CD4-positive, alpha-beta T cell treated with Interferon gamma for 1 hour (primary cell): Measurements from ENCODE around the gene PTGDS.

Source experiments
- DNase-seq: peaks from one replicate; pipeline ENCODE4 v3.0.0-alpha.2; 2020

PTGDS gene

DNA sequence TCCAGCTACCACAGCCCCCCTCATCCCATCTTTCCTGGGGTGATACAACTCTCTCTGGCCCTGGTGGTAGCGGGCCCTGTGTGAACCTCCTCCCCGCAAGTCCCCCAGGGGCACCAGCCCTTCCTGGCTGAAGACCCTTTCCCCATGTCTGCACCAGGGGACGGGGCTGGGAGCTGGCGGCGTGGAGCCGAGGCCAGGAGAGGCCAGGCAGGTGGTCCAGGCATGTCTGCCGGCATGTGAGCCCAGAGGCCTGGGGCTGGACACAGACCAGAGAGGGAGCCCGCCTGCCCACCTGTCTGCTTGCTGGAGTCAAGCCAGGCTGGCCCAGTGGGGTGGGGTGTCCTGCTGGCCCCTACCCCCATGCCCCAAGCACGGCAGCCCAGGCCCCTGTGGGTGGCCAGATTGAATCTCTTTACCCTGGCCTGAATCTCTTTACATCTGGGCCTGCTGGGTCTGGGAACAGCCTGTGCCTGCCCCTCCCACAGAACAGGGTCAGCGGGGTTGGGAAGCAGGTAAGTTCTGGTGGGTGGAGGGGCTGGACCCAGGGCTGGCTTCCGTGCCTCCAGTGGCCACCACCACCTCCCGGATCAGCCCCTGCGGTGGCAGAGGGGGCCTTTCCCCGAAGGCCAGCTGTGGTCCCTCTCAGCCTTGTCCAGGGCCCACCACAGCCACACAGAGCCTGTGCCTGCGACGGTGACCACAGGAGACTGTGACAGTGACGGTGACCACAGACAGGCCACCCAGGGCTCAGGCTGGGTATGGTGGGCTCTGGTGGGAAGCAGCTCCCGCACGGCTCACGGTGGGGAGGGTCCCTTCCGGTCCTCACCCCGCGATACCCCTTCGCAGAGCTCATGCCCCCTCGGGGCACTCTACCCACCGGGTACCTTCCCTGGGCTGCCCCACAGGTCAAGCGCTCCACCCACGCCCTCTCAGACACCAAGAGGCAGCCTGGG, 18.1 kb upstream of the PTGDS start:
- no peak for DNase-seq

DNA sequence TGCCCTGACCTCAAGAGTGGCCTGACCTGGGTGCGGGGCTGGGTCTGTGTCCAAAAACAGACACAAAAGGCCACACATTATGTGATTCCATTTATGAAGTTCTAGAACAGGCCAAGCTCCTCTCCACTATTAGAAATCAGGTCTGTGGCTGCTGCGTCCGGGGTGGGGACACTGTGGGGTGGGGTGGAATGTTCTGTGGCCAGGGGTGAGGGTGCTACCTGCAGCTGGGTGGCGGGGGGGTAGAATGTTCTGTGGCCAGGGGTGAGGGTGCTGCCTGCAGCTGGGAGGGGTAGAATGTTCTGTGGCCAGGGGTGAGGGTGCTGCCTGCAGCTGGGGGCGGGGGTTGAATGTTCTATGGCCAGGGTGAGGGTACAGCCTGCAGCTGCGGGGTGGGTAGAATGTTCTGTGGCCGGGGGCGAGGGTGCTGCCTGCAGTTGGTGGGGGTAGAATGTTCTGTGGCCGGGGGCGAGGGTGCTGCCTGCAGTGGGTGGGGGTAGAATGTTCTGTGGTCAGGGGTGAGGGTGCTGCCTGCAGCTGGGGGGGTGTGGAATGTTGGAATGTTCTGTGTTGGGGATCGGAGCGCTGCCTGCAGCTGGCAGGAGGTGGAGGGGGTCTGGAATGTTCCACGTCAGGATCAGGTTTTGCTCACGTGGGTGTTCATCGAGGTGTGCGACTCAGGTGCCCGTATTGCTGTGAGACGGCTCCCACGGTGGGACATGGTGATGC, 16.9 kb upstream of the PTGDS start:
- peak; percentile 47 for DNase-seq

DNA sequence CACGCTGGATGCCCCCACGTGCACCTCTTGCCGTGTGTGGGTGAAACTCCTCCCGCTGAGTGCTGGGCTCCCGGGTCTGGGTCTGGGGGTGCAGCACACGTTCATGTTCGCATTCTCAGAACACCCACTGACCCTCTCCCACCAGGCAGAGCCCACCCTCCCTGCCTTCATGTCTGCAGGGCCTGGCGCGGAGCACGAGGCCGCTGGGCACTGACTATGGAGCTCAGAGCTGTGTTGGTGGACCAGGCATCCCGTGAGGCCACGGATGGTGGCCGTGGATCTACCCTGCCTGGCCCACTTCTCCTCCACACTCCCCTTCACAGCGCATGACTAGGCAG, 16.4 kb upstream of the PTGDS start:
- DNase-seq: no peak

DNA sequence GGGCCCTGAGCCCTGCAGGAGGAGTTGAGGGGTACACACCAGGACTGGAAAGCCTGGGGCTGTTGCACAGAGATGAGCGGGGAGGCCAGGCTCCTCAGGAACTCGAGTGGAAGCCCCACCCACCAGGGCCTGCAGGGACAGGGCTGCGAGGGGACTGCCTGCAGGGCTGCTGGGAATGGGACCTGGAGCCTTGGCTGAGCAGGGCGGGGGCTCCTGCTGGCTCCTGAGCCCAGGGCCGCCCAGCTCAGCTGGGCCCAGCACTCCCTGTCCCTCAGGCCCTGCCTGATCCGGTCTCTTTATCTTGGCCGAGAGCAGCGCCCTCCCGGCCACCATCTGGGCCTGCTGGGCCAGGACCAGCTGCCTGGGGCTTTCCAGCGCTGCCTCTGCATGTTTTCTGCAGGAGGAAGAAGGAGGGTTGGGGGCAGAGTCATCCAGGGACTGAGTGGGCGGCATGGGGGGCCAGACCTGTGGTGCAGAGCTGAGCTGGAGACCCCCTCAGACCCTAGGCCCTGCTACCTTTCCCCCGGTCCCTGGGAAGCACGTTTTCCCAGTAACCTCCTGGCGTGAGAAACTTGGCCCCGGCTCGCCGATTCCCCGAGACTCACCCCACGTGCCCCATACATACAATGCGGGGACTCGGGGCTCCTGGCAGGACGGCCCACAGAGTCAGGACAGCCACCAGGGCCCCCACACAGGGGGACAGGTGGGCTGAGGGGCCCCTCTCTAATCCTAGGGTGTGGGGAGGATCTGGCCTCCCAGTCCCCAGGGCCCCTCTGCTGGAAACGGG, 15.8 kb upstream of the PTGDS start:
- DNase-seq: no peak

DNA sequence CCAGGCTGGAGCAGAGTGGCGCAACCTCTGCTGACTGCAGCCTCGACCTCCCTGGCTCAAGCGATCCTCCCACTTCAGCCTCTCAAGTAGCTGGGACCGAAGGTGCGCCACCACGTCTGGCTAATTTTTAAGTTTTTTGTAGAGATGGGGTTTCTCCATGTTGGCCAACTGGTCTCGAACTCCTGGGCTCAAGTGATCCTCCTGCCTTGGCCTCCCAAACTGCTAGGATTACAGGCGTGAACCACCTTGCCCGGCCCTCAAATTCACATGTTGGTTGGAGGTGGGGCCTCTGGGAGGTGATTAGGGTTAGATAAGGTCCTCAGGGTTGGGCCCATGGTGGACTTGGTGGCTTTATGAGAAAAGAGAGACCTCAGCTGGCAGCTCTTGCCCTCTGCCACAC, 15.1 kb upstream of the PTGDS start:
- DNase-seq: no peak

DNA sequence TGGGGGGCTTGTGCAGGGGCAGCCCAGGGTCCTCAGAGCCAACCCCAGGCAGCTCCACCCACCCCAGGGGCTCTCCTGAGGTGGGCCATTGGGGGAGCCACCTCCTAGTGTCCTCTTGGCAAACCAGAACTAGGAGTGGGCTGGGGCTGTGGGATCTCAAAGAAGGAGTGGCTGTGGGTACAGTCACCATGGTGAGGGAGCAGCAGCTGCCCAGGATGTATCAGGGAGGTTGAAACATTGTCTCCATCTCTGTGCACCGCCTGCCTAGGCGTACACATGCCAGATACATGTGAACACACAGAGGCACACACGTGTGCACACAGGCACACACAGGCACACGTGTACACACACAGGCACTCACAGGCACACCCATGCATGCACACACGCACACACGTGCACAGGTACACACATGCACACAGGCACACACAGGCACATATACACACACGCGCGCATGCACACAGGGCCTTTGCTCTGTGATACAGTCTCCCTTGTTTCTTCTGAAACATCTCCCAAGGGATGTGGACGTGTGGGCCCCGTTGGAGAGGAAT, 14.5 kb upstream of the PTGDS start:
- DNase-seq: no peak

DNA sequence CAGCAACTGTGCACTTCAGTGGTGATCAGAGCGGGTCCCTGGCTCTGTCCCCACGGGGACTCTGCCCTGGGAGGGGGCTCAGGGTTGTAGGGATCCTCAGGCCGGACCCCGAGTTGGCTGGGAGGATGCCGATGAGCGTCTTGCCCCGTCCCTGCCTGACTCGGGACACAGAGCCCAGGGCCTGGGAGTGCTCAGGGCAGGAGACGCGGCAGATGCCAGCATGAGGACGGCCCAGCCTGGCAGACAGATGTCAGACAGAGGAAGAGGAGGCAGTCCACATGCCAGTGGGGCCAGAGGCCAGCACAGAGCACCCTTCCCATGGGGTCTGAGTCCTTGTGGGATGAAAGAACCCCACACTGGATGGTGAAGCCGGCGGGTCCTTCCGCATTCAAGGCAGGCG, 14.0 kb upstream of the PTGDS start:
- no peak for DNase-seq

DNA sequence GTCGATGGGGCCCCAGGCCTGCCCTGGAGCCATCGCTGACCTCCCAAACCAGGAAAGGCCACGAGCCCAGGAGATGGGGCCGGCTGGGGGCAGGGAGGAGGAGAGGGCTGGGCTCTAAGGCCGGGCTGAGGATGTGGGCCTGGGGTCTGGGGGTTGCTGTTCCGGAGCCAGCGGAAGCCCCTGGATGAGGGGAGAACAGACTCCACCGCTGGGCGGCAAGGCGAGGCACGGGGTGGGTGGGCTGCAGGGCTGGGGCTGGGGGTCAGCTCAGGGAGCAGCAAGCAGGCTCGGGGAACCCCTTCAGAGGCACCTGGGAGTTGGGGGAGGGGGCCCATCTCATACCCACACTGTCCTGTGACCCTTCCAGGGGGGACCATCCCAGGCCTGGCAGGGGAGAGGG, 13.6 kb upstream of the PTGDS start:
- no peak for DNase-seq

DNA sequence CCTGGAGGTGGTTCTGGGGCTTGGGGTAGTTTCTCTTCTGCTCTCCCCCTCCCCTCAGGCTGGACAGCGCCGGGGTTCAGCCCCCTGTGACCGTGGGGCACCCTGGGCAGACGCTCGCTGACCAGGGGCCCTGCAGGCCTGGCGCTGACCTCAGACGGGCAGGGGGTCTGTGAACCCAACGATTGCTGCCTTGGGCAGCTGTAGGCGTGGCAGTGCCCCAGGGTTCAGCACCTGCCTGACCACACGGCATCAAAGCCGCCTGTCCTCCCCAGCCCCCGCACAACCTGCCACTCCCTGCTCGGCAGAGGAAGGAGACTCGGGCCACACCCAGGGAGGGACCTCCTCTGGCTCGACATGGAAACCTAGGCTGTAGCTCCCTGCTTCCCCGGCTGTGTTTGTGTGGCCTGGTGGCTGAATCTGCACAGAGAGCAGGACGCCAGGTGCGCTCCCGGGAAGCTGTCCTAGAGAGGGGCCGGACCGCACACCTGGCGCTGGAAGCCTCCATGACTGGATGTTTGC, 13.1 kb upstream of the PTGDS start:
- no peak for DNase-seq

DNA sequence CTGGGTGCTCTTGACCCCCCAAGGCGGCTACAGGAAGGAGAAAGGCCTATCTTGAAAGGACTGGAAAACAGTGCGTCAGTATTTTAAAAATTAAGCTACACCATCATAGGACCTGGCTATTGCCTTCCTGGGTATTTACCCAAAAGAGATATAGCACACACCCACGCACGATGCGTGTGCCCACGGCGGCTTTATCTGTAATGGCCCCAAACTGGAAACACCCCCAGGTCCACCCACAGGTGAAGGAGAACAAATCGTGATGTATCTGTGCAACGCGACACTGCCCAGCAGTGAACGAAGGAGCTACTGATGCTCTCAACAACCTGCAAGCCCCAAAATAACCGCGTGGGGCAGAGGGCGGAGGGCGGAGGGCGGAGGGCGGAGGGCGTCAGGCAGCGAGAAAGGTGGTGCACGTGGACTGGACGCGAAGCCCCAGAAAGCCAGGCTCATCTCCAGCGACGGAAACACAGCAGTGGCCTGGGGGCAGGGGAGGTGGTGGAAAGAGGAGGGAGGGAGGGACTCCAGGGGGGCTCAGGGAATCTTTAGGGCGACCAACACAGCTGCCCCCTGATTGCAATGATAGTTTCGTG, 12.4 kb upstream of the PTGDS start:
- no peak for DNase-seq

DNA sequence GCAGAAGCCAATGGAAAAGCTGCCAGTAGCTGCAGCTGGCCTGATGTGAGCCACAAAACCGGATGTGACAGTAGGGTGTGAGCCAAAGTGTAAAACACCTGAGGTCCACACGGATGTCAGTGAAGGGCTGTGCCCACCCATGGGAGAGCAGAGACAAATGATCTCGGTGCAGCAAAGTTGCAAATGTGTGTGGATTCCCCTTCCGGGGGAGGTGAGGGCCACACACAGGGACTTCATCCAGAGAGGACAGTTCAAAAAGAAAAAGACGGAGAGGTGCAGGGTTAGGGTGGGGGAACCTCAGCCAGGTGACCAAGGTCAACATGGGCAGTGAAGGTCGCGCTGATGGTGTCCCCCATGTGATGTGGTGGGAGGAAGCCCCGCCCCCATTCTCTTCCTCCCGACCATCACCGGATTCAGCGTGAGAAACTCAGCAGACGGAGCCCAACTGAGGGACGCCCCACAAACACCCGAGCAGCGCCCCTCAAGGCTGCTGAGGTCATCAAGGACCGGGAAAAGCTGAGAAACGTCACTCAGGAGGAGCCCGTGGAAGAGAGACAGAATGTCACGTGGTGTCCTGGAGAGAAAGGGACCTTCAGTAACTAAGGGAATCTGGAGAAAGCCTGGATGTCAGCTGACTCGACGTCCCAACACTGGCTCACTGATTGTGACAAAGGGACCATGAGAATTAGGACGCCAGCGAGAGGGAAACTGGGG, 11.4 kb upstream of the PTGDS start:
- peak; percentile 53 for DNase-seq

DNA sequence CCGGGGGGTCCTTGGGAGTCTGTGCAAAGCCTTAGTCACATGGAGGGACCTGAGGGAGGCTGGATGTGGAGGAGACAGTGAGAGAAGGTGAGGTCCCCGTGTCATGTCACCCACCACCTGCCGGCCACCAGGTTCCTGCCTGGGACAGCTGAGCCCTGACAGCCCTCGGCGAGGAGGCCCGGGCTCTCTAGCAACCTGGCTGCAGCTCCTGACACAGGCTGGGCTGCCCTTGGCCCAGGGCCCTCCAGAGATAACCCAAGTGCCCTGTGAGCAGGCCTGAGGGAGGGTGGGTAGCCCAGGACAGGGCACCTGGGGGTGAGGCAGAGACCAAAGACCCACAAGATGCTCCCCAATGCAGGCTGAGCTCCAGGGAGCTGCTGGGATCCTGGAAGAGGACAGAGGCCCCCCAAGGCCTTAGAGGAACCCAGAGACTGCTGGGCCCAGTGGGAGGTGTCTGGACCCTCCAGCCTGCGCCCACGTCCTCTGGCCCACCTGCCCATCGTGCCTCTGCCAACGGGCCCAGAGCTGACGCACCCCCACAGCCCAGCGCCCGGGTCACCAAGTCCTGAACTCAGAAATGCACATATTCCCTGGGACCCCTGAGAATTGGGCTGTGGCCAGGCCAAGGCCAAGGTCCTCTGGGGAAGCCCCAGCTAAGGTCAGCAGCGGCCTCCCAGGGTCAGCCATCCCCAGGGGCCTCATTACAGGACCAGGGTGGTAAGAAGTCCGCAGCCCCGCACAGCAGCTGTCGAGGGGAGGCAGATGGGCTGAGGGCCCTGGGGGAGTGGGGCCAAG, 8.8 kb upstream of the PTGDS start:
- no peak for DNase-seq

DNA sequence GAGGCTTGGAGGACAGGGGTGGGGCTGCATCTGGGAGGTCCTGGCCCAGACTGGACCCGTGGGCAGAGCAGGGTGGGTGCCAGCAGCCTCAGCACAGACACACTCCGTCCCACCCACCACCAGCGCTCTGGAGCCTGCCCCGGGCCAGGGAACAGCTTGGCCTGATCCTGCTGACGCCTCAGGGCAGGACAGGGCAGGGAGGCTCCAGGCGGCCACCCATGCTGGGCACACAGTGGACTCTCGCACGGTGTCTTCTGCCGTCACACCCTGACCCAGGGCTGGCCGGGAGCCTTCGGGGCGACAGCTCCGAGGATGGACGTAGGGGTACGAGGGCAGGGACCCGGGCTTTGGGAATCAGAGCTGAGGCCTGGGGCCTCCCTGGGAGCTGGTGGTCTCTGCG, 8.2 kb upstream of the PTGDS start:
- no peak for DNase-seq

DNA sequence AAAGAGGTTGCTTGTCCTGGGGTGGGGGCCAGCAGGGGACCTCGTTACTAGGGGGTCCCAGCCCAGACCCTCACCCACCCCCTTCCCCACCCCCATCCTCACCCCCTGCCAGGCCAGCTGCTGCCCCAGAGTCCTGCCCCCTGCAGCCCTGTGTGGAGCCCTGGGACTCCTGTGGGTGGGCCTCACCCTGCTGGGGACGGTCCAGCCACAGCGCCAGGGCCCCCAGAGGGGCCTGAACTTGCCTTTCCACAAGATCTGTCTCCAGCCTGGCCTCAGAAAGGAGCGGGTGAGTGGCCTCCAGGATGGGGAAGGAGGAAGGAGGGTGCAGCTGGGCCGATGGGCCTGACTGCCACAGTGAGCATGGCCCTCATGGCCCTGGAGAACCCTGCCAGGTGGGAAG, 7.5 kb upstream of the PTGDS start:
- no peak for DNase-seq

DNA sequence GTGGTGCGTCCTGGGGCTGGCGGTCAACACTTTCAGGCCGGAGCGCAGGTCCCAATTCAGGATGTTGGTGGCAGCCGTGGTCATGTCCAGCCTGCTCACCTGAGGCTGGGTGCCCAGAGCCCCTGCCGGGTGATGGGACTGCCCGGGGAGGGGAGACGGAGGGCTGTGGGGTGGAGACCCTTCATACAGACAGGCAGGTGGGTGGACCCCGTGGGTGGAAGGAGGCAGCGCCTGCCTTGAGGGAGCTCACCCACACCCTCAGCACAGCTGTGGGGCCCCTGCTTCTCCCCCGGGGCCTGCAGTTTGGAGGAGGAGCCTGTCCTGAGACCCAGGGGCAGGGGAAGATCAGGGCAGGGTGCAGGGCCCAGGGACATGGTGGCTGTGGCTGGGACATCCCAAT, 6.9 kb upstream of the PTGDS start:
- DNase-seq: no peak

DNA sequence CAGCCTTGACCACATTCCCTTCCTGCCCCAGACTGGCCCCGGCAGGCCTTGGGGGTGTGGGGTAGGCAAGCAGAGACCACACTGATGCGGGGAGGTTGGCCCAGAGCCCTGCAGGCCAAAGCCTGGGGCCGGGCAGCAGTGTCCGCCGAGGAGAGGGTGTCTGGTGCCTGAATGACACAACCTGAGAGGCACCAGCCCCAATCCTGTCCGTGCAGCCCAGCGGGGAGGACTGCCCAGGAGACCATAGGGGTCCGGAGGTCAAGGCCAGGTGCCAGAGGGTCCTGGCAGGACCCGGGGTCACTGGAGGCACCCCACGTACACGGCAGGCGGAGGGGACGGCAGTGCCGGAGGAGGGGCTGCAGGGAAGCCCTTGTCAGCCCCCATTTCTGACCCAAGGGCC, 5.6 kb upstream of the PTGDS start:
- no peak for DNase-seq

DNA sequence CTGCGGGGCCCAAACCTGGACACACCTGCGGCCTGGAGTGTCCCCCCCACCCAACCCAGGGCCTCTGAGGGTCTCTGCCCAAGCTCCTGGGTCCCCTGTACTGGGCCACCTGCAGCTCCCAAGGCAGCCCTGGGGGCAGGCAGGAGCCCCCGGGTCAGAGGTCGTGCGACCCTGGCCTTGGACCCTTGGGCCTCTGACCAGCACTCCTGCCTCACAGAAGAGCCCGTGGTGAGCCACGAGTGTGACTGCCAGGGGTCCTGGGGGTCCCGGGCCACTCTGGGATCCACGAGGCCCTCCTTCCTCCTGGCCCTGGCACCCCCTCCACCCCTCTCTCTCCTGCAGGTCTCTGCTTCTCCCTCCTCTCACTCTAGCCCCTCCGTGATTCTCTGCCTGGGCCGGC, 5.0 kb upstream of the PTGDS start:
- no peak for DNase-seq

DNA sequence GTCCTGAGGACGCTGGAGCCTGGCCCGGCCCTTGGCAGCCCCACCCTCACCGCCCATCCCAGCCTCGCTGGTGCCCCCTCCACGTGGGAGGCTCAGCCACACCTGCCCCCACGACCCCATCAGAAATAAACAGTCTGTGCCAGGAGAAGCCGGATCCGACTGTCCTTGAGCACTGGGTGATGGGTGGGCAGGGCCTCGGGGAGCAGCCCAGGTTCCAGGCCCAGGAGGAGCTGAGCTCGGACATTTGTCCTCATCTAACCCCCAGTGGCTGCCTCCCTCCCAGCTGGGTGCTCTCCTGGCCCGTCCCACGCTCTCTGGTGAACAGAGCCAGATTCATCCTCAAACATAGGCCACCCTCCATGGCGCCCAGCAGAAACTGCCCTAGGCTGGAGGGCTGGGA, 4.6 kb upstream of the PTGDS start:
- no peak for DNase-seq

DNA sequence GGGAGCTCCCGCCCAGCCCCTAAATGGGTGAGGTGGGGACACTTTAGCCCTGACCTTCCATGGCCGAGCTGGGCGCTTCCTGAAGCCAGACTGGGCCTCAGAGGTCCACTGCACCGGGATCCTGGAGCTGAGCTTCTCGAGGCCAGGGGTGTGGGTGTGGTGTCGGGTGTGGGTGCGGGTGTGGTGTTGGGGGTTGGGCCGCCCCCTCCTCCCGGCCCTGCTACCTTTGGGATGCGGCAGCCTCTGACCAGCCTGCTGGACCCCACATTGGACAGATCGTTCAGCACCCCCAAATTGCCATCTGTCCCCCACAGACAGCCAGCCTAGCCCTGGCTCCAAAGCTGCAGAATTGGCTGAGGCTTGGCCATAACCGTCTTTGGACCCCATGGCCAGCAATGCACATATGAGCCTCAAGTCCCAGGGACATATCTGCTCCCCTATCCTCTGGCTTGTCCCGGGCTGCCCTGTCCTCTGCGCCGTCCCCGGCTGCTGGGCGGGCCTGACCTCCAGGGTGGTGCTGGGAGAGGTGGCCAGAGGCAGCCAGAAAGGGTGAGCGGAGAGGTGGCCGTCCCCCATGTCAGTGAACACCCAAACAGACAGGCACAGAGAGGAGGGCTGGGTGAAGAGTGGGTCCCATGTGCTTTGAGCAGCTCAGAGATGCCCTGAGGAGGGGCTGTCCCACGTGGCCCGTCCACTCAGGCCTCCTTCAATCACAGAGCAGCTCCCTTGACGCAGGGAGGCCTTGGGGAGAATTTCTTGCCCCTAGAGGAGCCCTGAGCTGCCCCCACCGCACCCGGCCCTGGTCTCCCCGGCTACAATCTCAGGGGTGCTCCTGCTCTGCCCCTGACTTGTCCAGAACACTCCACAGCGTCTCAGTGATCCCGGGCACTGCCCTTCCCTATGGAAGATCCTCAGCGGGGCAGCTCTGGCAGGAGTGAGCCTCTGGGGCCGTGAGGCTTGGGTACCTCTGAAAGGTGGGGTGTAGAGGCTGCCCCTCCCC, 3.4 kb upstream of the PTGDS start:
- no peak for DNase-seq
